CD4-positive, alpha-beta T cell (primary cell): ENCODE results near the gene PDE3A. TPM values are rescaled to one million over a fixed set of nuclear protein-coding genes. Genes with fewer than 3 reads are reported as not detected.

Experiments used
- ATAC-seq: fragments of 200-7000 bp; cut with Tn5 transposase; one replicate; pipeline ENCODE4 v1.10.0; 2022; ENCODE audit warnings: mild to moderate bottlenecking; ENCODE audit not compliant: poor library complexity
- CTCF ChIA-PET: fragments of 350-600 bp; sonication (Branson Sonifier 250); formaldehyde crosslinking; loops from one replicate; lab custom pipeline; 2021; ENCODE audit warnings: antibody characterized with exemption, inconsistent platforms; lab: Charles Lee
- POLR2A ChIA-PET: fragments of 350-600 bp; sonication (Branson Sonifier 250); formaldehyde crosslinking; loops from one replicate; lab custom pipeline; 2021; ENCODE audit warnings: antibody characterized with exemption, inconsistent platforms; lab: Charles Lee
- DNase-seq, 14 experiments: peaks; one replicate each; pipeline ENCODE4 v3.0.0-alpha.2; 2013 to 2020; ENCODE audit warnings: mixed read lengths in 2 of 14
- H3K27ac ChIP-seq, 2 donors: one replicate each; pipeline versions ENCODE4 v1.5.1 to v1.7.0; 2013; ENCODE audit warnings: low read length in 2 of 2, low read depth in 1 of 2, mild to moderate bottlenecking in 1 of 2
- H3K27me3 ChIP-seq, 2 experiments: 1 replicate in 1 of 2; 2 replicates in 1 of 2; pipeline versions ENCODE4 v1.6.1 to v1.7.0; 2013; ENCODE audit warnings: low read length in 2 of 2, control low read depth in 1 of 2, mild to moderate bottlenecking in 1 of 2, moderate library complexity in 1 of 2; ENCODE audit not compliant: insufficient read depth in 2 of 2, control insufficient read depth in 1 of 2
- H3K36me3 ChIP-seq: one replicate; pipeline ENCODE4 v1.6.1; 2013; ENCODE audit warnings: low read length, control low read depth; ENCODE audit not compliant: insufficient read depth
- H3K4me1 ChIP-seq: one replicate; pipeline ENCODE4 v1.6.1; 2013; ENCODE audit warnings: low read length, control low read depth; ENCODE audit not compliant: insufficient read depth
- H3K4me3 ChIP-seq: one replicate; pipeline ENCODE4 v1.5.1; 2013; ENCODE audit warnings: mild to moderate bottlenecking, low read length, moderate library complexity
- H3K9me3 ChIP-seq, 2 experiments: 1 replicate in 1 of 2; 2 replicates in 1 of 2; pipeline versions ENCODE4 v1.6.1 to v1.7.0; 2013; ENCODE audit warnings: low read length in 2 of 2, mild to moderate bottlenecking in 2 of 2, control low read depth in 1 of 2, moderate library complexity in 1 of 2; ENCODE audit not compliant: control insufficient read depth in 1 of 2, insufficient read depth in 1 of 2
- H3K27ac Mint-ChIP-seq: one replicate; pipeline ENCODE4 v1.8.0; 2020; ENCODE audit warnings: mixed read lengths
- H3K27me3 Mint-ChIP-seq: one replicate; pipeline ENCODE4 v1.8.0; 2021; ENCODE audit warnings: mixed read lengths
- H3K36me3 Mint-ChIP-seq: one replicate; pipeline ENCODE4 v1.8.0; 2021; ENCODE audit warnings: low read depth, mixed read lengths
- H3K4me1 Mint-ChIP-seq: one replicate; pipeline ENCODE4 v1.8.0; 2021; ENCODE audit warnings: low read depth, mixed read lengths
- H3K4me3 Mint-ChIP-seq: one replicate; pipeline ENCODE4 v1.8.0; 2020; ENCODE audit warnings: mild to moderate bottlenecking, mixed read lengths
- H3K9me3 Mint-ChIP-seq: one replicate; pipeline ENCODE4 v1.8.0; 2020; ENCODE audit warnings: mixed read lengths
- CTCF ChIP-seq: fragments of 200-600 bp; IDR thresholded peaks from one replicate; pipeline ENCODE4 v1.8.0; 2022; ENCODE audit warnings: antibody characterized with exemption, mild to moderate bottlenecking
- intact Hi-C, 2 experiments: fragments of 100-400 bp; cut with DNase I in 1 of 2; cut with micrococcal nuclease in 1 of 2; formaldehyde crosslinking; loops; one replicate each; pipeline versions ENCODE4 v1.15.1 to v1.9.0; 2023 to 2025; cut with DNase I, micrococcal nuclease
- total RNA-seq, 174 experiments: library from RNA in 2 of 174; stranded (reverse) in 2 of 174; gene quantifications; one replicate each; pipeline ENCODE4 v1.2.3 and lab custom pipeline; 2021 to 2026

The PDE3A gene
- total RNA-seq, 2 experiments from 2014 or later: not detected

DNA sequence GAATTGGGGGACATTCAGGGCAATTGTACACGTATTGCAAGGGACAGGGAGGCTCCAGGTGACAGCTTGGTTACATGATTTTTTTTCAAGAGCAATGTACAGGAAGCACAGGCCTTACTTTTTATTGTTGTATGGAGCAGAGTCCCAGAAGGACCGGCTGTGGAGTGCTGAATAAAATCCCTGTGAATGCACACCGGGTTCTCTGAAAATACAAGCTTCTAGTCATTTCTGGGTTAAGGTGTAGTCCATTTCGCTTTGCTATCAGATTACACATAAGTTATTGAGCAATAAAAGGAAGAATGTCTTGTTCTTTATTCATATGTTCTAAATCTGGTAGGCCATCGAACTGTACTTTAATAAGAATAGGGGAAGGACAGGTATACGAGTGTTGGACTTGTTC is 52.2 kb downstream of the PDE3A start:
- Mint-ChIP-seq H3K4me1 (no peaks in the 10 kb centered on the region), H3K9me3 (no peaks in the 10 kb centered on the region), H3K36me3 (no peaks in the 10 kb centered on the region), H3K4me3 (no peak overlapping the region), H3K27ac (no peak overlapping the region), H3K27me3 (peaks cover 5% of the 10 kb centered on the region)
- H3K4me1 ChIP-seq: no peaks in the 10 kb centered on the region
- DNase-seq (no peak), ATAC-seq (no peak)
- POLR2A ChIA-PET: no interaction called here
- TF ChIP-seq CTCF: no peak
- H3K4me3 ChIP-seq: no peak overlapping the region
- intact Hi-C loops: no loop called here
- no peaks in the 10 kb centered on the region for H3K9me3 ChIP-seq
- CTCF ChIA-PET: no interaction called here
- no peak overlapping the region for H3K27ac ChIP-seq
- H3K27me3 ChIP-seq: no peaks in the 10 kb centered on the region
- H3K36me3 ChIP-seq: no peaks in the 10 kb centered on the region

DNA sequence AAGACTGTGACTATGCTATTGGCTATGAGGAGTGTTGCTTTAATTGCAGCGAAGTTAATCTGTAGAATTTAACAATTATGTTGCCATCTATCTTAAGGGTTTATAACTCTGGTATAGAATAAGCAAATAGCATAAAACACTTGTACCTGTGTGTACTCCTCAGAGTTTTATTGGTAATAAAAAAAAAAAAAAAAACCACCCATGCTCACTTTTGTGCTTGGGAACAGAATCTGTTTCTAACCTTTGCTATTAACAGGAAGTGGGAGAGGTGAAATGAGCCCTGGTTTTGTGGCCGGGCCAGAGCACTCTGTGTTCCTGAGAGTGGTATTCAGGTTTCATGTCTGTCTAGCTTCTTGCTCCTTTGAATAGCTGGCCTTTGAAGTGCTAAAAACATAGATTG is 53.1 kb downstream of the PDE3A start:
- Histone ChIP-seq H3K4me1 (no peaks in the 10 kb centered on the region), H3K27me3 (no peaks in the 10 kb centered on the region), H3K4me3 (no peak overlapping the region), H3K9me3 (no peaks in the 10 kb centered on the region), H3K36me3 (no peaks in the 10 kb centered on the region), H3K27ac (no peak overlapping the region)
- CTCF ChIA-PET: no interaction called here
- no peaks in the 10 kb centered on the region for H3K9me3 Mint-ChIP-seq
- no peak for TF ChIP-seq CTCF
- intact Hi-C loops: no loop called here
- POLR2A ChIA-PET: no interaction called here
- peak in 1 of 14 experiments; percentile 7 for DNase-seq
- H3K36me3 Mint-ChIP-seq: no peaks in the 10 kb centered on the region
- H3K27me3 Mint-ChIP-seq: peaks cover 5% of the 10 kb centered on the region
- no peak for ATAC-seq
- H3K27ac Mint-ChIP-seq: no peak overlapping the region
- H3K4me3 Mint-ChIP-seq: no peak overlapping the region
- no peaks in the 10 kb centered on the region for H3K4me1 Mint-ChIP-seq

DNA sequence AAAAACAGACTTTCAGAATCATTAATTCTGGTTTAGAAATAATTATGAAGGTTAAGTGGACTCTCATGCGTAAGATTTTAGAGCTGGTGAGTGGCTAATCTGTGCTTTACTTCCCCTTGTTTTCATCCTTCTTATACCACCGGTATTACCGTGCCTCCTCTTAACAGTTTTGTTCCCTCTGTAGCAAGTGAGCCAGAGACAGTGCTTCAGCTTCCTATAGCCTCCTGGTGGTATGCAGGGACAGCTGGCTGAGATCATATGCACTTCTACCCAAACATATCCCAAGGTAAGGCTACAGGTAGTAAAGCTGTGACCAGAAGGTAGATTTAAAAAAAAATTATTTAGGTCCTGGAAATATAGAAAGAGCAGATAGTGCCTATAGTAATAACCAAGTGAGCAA is 55.2 kb downstream of the PDE3A start:
- POLR2A ChIA-PET: no interaction called here
- no peaks in the 10 kb centered on the region for H3K9me3 Mint-ChIP-seq
- no peak overlapping the region for H3K27ac ChIP-seq
- H3K27me3 ChIP-seq: no peaks in the 10 kb centered on the region
- TF ChIP-seq CTCF: no peak
- CTCF ChIA-PET: no interaction called here
- DNase-seq (no peak), ATAC-seq (no peak)
- no peak overlapping the region for H3K27ac Mint-ChIP-seq
- no peaks in the 10 kb centered on the region for H3K36me3 ChIP-seq
- no peaks in the 10 kb centered on the region for H3K9me3 ChIP-seq
- no peaks in the 10 kb centered on the region for H3K4me1 Mint-ChIP-seq
- intact Hi-C loops: no loop called here
- H3K4me3 Mint-ChIP-seq: no peak overlapping the region
- no peaks in the 10 kb centered on the region for H3K36me3 Mint-ChIP-seq
- H3K27me3 Mint-ChIP-seq: no peaks in the 10 kb centered on the region
- H3K4me3 ChIP-seq: no peak overlapping the region
- no peaks in the 10 kb centered on the region for H3K4me1 ChIP-seq
